WERI-Rb-1 (cell line): ENCODE results near the gene NUP93.
"Not testable (repeated sequence)": the region's sequence is repeated elsewhere in the genome, so short reads cannot be mapped to it uniquely, and the experiment has no call there.

Experiments
- DNase-seq: peaks from one replicate; pipeline ENCODE4 v3.0.0-alpha.2; 2020
- H3K27ac ChIP-seq: fragments of 250-450 bp; sonication (Bioruptor Pico); 2 replicates; pipeline ENCODE4 v1.5.1; 2020; ENCODE audit warnings: mild to moderate bottlenecking, moderate library complexity
- H3K27me3 ChIP-seq: fragments of 250-450 bp; sonication (Bioruptor Pico); 2 replicates; pipeline ENCODE4 v1.5.1; 2021; ENCODE audit warnings: mild to moderate bottlenecking, low read depth, moderate library complexity; ENCODE audit not compliant: insufficient read depth, severe bottlenecking
- H3K36me3 ChIP-seq: fragments of 250-450 bp; sonication (Bioruptor Pico); 2 replicates; pipeline ENCODE4 v1.5.1; 2020; ENCODE audit warnings: mild to moderate bottlenecking, moderate library complexity
- H3K4me3 ChIP-seq: 2 replicates; pipeline ENCODE4 v1.5.1; 2011; ENCODE audit warnings: low read depth, mild to moderate bottlenecking, control low read depth, low read length
- H3K9me3 ChIP-seq: fragments of 250-450 bp; sonication (Bioruptor Pico); 2 replicates; pipeline ENCODE4 v1.5.1; 2021; ENCODE audit warnings: mild to moderate bottlenecking, moderate library complexity; ENCODE audit not compliant: severe bottlenecking
- TF ChIP-seq, protein P1 (sequence below): IDR thresholded peaks from 2 replicates; pipeline ENCODE4 v1.5.1; 2011; ENCODE audit warnings: low read depth, mild to moderate bottlenecking, control low read depth, inconsistent platforms, low read length

Gene NUP93

GRCh38 chr16:56732366-56732765 is 2.4 kb downstream of the NUP93 start:
- Histone ChIP-seq H3K9me3 (no peaks in the 10 kb centered on the region), H3K4me3 (no peak overlapping the region), H3K36me3 (peaks cover 6% of the 10 kb centered on the region), H3K27ac (no peak overlapping the region), H3K27me3 (no peaks in the 10 kb centered on the region)
- DNase-seq = no peak
- TF ChIP-seq, protein P1, sequence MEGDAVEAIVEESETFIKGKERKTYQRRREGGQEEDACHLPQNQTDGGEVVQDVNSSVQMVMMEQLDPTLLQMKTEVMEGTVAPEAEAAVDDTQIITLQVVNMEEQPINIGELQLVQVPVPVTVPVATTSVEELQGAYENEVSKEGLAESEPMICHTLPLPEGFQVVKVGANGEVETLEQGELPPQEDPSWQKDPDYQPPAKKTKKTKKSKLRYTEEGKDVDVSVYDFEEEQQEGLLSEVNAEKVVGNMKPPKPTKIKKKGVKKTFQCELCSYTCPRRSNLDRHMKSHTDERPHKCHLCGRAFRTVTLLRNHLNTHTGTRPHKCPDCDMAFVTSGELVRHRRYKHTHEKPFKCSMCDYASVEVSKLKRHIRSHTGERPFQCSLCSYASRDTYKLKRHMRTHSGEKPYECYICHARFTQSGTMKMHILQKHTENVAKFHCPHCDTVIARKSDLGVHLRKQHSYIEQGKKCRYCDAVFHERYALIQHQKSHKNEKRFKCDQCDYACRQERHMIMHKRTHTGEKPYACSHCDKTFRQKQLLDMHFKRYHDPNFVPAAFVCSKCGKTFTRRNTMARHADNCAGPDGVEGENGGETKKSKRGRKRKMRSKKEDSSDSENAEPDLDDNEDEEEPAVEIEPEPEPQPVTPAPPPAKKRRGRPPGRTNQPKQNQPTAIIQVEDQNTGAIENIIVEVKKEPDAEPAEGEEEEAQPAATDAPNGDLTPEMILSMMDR = no peak

DNA sequence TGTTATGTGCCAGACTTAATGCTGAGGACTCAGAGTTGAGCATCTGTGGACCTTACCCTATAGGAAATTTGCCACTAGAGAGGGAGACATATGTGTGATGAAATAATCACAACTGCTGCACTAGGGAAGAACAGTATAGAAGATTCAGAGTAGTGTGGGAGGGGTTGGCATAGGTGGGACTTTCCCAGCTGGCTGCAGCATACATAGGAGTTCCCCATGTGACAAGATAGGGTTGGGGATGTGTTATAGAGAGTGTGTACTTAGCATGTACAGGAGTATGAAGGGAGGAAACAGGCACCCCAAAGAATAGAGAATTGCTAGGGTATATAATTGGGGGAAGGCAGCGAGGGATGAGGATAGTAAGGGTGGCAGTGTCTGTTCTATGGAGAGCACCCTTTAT is 2.9 kb downstream of the NUP93 start:
- no peak overlapping the region for H3K27ac ChIP-seq
- H3K4me3 ChIP-seq = no peak overlapping the region
- DNase-seq = no peak
- H3K9me3 ChIP-seq = no peaks in the 10 kb centered on the region
- no peaks in the 10 kb centered on the region for H3K27me3 ChIP-seq
- TF ChIP-seq, protein P1 = no peak
- peaks cover 6% of the 10 kb centered on the region for H3K36me3 ChIP-seq

- Histone ChIP-seq H3K36me3 (peaks cover 6% of the 10 kb centered on the region), H3K27me3 (no peaks in the 10 kb centered on the region), H3K27ac (no peak overlapping the region), H3K4me3 (no peak overlapping the region), H3K9me3 (no peaks in the 10 kb centered on the region)
- DNase-seq = no peak
- TF ChIP-seq, protein P1 = no peak
Measured at GRCh38 chr16:56734429-56734828, 4.5 kb downstream of the NUP93 start.

DNA sequence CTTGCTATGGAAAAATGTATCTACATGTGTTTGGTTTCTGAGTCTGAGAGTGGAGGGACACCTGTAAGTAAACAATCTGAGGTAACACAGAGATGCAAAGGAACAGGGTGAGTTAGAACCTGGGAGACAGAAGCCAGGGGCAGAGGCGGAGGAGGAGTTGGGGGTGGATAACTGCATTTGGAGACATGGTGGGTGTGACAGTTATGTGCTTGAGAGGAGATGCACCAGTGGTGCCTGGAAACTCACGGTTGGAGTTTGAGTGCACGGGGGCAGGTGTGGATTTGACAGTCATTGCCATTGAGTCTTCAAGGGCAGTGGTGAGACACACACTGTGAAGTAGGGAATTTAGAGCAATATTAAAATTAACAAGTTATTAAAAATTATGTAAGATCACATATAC is 6.5 kb downstream of the NUP93 start:
- DNase-seq = no peak
- TF ChIP-seq, protein P1 = no peak
- Histone ChIP-seq H3K9me3 (no peaks in the 10 kb centered on the region), H3K27ac (no peak overlapping the region), H3K4me3 (no peak overlapping the region), H3K27me3 (no peaks in the 10 kb centered on the region), H3K36me3 (peaks cover 3% of the 10 kb centered on the region)

DNA sequence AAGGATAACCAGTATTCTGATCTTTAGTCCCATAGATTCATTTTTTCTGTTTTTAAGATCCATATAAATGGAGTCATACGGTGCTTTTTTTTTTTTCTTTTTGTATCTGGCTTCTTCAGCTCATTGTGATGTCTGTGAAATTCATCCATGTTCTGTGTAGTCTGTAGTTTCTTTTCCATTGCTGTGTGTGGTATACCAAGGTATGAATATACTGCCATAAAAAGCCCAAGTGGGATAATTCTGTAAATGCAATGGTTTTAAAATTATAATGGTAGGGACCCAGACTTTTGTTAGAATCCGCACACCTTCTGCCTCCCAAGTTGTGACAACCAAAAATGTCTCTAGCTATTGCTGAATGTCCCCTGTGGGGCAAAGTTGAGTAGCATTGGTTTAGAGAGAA is 7.6 kb downstream of the NUP93 start:
- DNase-seq = no peak
- H3K9me3 ChIP-seq = no peaks in the 10 kb centered on the region
- no peaks in the 10 kb centered on the region for H3K27me3 ChIP-seq
- no peaks in the 10 kb centered on the region; the same call in none of the 2 replicates for H3K36me3 ChIP-seq
- no peak overlapping the region for H3K27ac ChIP-seq
- H3K4me3 ChIP-seq = no peak overlapping the region
- TF ChIP-seq, protein P1 = no peak

DNA sequence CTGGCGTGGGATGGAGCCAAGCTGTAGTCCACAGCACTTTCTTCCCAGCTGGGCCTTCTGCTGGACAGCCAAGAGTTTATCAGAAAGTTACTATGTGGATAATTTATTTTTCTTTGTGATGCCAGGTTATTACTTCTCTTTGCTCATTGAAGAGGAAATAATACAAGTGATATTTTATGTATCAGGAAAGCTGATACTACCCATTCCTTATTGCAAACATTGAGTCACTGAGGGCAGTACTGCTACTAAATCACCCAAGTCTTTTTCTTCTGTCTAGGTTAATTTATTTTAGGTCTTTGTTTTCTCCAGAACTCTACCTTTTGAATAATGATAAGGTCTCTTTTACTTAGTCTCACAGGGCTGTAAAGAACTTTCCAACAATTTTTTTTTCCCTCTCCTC is 8.3 kb downstream of the NUP93 start:
- Histone ChIP-seq H3K4me3 (no peak overlapping the region), H3K27me3 (no peaks in the 10 kb centered on the region), H3K36me3 (no peaks in the 10 kb centered on the region; the same call in none of the 2 replicates), H3K27ac (no peak overlapping the region), H3K9me3 (no peaks in the 10 kb centered on the region)
- DNase-seq = no peak
- TF ChIP-seq, protein P1 = no peak

DNA sequence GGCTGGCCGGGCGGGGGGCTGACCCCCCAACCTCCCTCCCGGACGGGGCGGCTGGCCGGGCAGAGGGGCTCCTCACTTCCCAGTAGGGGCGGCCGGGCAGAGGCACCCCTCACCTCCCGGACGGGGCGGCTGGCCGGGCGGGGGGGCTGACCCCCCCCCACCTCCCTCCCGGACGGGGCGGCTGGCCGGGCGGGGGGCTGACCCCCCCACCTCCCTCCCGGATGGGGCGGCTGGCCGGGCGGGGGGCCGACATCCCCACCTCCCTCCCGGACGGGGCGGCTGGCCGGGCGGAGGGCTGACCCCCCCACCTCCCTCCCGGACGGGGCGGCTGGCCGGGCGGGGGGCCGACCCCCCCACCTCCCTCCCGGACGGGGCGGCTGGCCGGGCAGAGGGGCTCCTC is 9.4 kb downstream of the NUP93 start:
- H3K27ac ChIP-seq, H3K27me3 ChIP-seq, H3K36me3 ChIP-seq, H3K9me3 ChIP-seq, H3K4me3 ChIP-seq, DNase-seq: not testable (repeated sequence)
